DND-41 (cell line): ENCODE measurements around the gene REC114.
"Not testable (repeated sequence)": the region's sequence is repeated elsewhere in the genome, so short reads cannot be mapped to it uniquely, and the experiment has no call there.

Source experiments
- ATAC-seq: fragments of 200-7000 bp; cut with Tn5 transposase; 3 replicates; pipeline ENCODE4 v1.9.1; 2021; ENCODE audit warnings: low read depth; ENCODE audit not compliant: insufficient read depth
- DNase-seq: peaks from one replicate; pipeline ENCODE4 v3.0.0-alpha.2; 2020
- H2AFZ ChIP-seq: 2 replicates; pipeline ENCODE4 v1.6.0; 2012; ENCODE audit warnings: low read depth, low read length
- H3K27ac ChIP-seq: 2 replicates; pipeline ENCODE4 v1.5.1; 2012; ENCODE audit warnings: low read length, inconsistent platforms
- H3K27me3 ChIP-seq: fragments of 200-600 bp; sonication (generic); 2 replicates; pipeline ENCODE4 v1.6.0; 2012; ENCODE audit warnings: low read length, mild to moderate bottlenecking, inconsistent platforms; ENCODE audit not compliant: insufficient read depth, poor library complexity
- H3K36me3 ChIP-seq: 2 replicates; pipeline ENCODE4 v1.5.1; 2012; ENCODE audit warnings: low read length, inconsistent platforms; ENCODE audit not compliant: insufficient read depth
- H3K4me1 ChIP-seq: 2 replicates; pipeline ENCODE4 v1.5.1; 2012; ENCODE audit warnings: mild to moderate bottlenecking, low read length; ENCODE audit not compliant: insufficient read depth
- H3K4me2 ChIP-seq: 2 replicates; pipeline ENCODE4 v1.6.0; 2012; ENCODE audit warnings: mild to moderate bottlenecking, moderate library complexity, low read length, inconsistent platforms; ENCODE audit not compliant: insufficient read depth
- H3K4me3 ChIP-seq, 2 experiments: fragments of 200-600 bp in 1 of 2; shearing (Covaris generic) in 1 of 2; 2 replicates each; pipeline ENCODE4 v1.5.1; 2012 to 2016; ENCODE audit warnings: inconsistent platforms in 2 of 2, low read length in 2 of 2, mild to moderate bottlenecking in 2 of 2, low read depth in 1 of 2, moderate library complexity in 1 of 2
- H3K79me2 ChIP-seq: 2 replicates; pipeline ENCODE4 v1.6.0; 2012; ENCODE audit warnings: low read length, inconsistent platforms; ENCODE audit not compliant: insufficient read depth
- H3K9ac ChIP-seq: 2 replicates; pipeline ENCODE4 v1.6.0; 2012; ENCODE audit warnings: low read depth, mild to moderate bottlenecking, inconsistent platforms, low read length, moderate library complexity
- H3K9me3 ChIP-seq: 2 replicates; pipeline ENCODE4 v1.5.1; 2012; ENCODE audit warnings: low read length, moderate library complexity, mild to moderate bottlenecking, inconsistent platforms; ENCODE audit not compliant: insufficient read depth, severe bottlenecking
- H4K20me1 ChIP-seq: 2 replicates; pipeline ENCODE4 v1.6.0; 2012; ENCODE audit warnings: low read length; ENCODE audit not compliant: insufficient read depth
- CTCF ChIP-seq: IDR thresholded peaks from 2 replicates; pipeline ENCODE4 v1.5.1; 2012; ENCODE audit warnings: borderline replicate concordance, low read length, moderate library complexity, mild to moderate bottlenecking; ENCODE audit not compliant: poor library complexity, severe bottlenecking; ENCODE audit errors: extremely low read depth
- EZH2 ChIP-seq: IDR thresholded peaks from 3 replicates; pipeline ENCODE4 v1.6.1; 2012; ENCODE audit warnings: borderline replicate concordance, low read depth, mild to moderate bottlenecking, moderate library complexity, low read length, inconsistent platforms; ENCODE audit not compliant: severe bottlenecking

Gene REC114

DNA sequence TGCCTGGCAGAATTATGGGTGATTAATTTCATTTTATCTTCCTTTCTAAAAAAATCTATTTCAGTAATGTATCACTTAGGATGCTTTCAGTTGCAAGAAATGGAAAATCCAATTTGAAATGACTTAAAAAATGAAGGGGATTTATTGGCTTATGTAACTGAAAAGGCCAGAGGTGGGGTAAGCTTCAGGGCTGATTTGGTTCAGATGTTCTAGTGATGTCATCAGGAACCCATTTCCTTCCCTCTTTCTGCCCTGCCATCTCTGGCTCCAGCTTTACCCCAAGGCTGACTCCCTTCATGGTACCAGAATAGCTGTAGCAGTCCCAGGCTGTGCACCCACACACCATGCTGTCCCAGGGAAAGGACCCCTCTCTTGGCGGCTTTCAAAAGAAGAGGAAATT is 18.5 kb upstream of the REC114 start:
- Histone ChIP-seq H3K27ac (no peak overlapping the region), H3K9me3 (no peaks in the 10 kb centered on the region), H3K4me2 (no peak overlapping the region), H3K79me2 (no peaks in the 10 kb centered on the region), H3K4me1 (no peaks in the 10 kb centered on the region), H4K20me1 (no peaks in the 10 kb centered on the region), H2AFZ (no peak overlapping the region), H3K36me3 (no peaks in the 10 kb centered on the region), H3K27me3 (peaks cover 9% of the 10 kb centered on the region), H3K9ac (no peak overlapping the region), H3K4me3 (no peak overlapping the region)
- DNase-seq (no peak), ATAC-seq (no peak)
- TF ChIP-seq CTCF (no peak), EZH2 (no peak)

DNA sequence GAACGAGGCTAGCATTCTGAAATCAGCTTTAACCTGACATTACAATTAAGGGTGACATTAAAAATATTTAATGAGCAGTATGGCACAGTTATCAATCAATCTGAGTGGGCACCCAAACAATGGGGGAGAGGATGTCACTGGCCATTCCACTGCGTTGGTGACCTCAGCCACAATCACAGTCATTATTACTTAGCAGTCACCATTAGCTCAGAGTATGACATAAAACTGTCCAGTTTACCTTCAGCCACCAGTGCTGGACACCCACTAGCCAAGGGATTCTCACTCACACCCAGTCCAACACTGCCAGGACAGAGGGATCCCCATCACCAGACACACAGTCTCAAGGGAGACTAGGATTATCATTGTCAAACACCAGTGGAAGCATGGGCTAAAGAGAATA is 17.5 kb upstream of the REC114 start:
- no peak overlapping the region for H3K4me2 ChIP-seq
- no peak overlapping the region for H3K27ac ChIP-seq
- H3K36me3 ChIP-seq, result no peaks in the 10 kb centered on the region
- DNase-seq, result no peak
- no peaks in the 10 kb centered on the region for H4K20me1 ChIP-seq
- no peak overlapping the region for H3K4me3 ChIP-seq
- no peak for TF ChIP-seq CTCF
- no peak for TF ChIP-seq EZH2
- H3K9ac ChIP-seq, result no peak overlapping the region
- peaks cover 9% of the 10 kb centered on the region for H3K27me3 ChIP-seq
- no peaks in the 10 kb centered on the region for H3K9me3 ChIP-seq
- no peaks in the 10 kb centered on the region for H3K4me1 ChIP-seq
- no peak for ATAC-seq
- no peak overlapping the region for H2AFZ ChIP-seq
- H3K79me2 ChIP-seq, result no peaks in the 10 kb centered on the region

DNA sequence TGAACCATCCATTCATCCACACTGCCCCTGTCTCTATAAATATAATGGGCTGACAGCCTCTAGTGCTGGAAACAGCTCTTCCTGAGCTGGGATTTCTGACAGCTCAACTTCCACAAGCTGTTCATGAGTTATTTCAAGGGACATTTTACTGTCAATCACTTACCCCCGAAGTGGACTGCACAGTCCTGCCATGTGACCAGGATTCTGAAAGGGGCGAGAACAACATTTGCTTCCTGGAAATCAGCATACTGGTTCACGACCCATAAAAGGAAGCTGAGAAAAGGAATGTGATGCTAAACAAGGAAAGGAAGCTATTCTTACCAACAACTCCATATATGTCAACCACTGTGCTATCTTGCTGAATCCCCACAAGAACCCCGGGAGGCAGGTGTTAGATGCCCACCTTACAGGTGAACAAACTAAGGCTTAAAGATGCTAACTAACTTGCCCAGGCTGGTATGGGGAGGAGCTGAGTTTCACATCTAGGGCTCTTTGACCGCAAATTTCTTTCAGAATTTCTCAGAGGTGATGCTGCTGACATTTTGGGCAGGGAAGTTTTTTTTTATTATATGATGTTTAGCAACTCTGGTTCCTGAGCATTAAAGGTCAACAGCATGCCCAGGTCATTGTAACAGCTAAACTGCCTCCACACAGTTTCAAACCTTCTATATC is 16.5 kb upstream of the REC114 start:
- Histone ChIP-seq H3K27ac (no peak overlapping the region), H3K9ac (no peak overlapping the region), H3K79me2 (no peaks in the 10 kb centered on the region), H3K36me3 (no peaks in the 10 kb centered on the region), H4K20me1 (no peaks in the 10 kb centered on the region), H3K4me2 (no peak overlapping the region), H3K27me3 (peaks cover 9% of the 10 kb centered on the region), H2AFZ (no peak overlapping the region), H3K4me1 (no peaks in the 10 kb centered on the region), H3K4me3 (no peak overlapping the region), H3K9me3 (no peaks in the 10 kb centered on the region)
- DNase-seq, result no peak
- TF ChIP-seq EZH2 (no peak), CTCF (no peak)
- ATAC-seq, result no peak

DNA sequence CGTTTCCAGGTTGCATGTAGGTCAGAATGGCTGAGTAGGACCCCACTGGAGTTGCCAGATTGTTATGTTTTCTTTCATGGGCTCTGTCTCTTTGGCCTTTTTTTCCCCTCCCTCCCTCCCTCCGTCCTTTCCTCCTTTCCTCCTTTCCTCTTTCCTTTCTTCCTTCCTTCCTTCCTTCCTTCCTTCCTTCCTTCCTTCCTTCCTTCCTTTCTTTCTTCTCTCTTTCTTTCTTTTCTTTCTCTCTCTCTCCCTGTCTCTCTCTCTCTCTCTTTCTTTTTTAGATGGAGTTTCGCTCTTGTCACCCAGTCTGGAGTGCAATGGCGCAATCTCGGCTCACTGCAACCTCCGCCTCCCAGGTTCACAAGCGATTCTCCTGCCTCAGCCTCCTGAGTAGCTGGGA is 11.6 kb upstream of the REC114 start:
- not testable (repeated sequence) for H3K4me3 ChIP-seq, H3K27me3 ChIP-seq, H3K27ac ChIP-seq, H3K4me2 ChIP-seq, H3K9me3 ChIP-seq, H2AFZ ChIP-seq, H3K4me1 ChIP-seq, H3K79me2 ChIP-seq, H3K36me3 ChIP-seq, H4K20me1 ChIP-seq, DNase-seq, H3K9ac ChIP-seq, ATAC-seq
